ENCODE data around the gene NEAT1. TPM values are rescaled to one million over a fixed set of nuclear protein-coding genes. Genes with fewer than 3 reads are reported as not detected.

NEAT1 gene
- total and polyA plus RNA-seq, 11 donors: 17.0 to 760 (median 507) TPM

GRCh38 chr11:65431451-65432099 lies 9.0 kb downstream of the NEAT1 start:
- no peaks in the 10 kb centered on the region for H3K27me3 ChIP-seq
- ATAC-seq (no peak), DNase-seq (peak in 1 of 5 donors; percentile 13)
- peak overlapping the region in 9 of 12 donors; percentile 2 to 100 (median 99) for H3K27ac ChIP-seq
- intact Hi-C loops (cut with DNase I): no loop called here
- 10 to 23% (median 18%) methylated on average over 4 of the region's 4 CpGs for WGBS, 4 donors
- TF ChIP-seq CTCF (IDR thresholded peaks at IDR 0.05): no peak
- TF ChIP-seq POLR2A (IDR thresholded peaks at IDR 0.05): peak in 1 of 2 donors; percentile 41
- peaks cover 2 to 94% (median 81%) of the 10 kb centered on the region in 9 donors for H3K36me3 ChIP-seq
- peaks cover 0 to 98% (median 88%) of the 10 kb centered on the region in 12 donors for H3K4me1 ChIP-seq
- H3K4me3 ChIP-seq: peak overlapping the region in 9 of 12 donors; percentile 75 to 96 (median 91)
- H3K9me3 ChIP-seq: no peaks in the 10 kb centered on the region

- 32 to 46% (median 41%) methylated on average over 2 of the region's 2 CpGs for WGBS, 4 donors
- TF ChIP-seq POLR2A (IDR thresholded peaks at IDR 0.05): no peak
- no peak for TF ChIP-seq CTCF (IDR thresholded peaks at IDR 0.05)
- H3K4me1 ChIP-seq: peaks cover 0 to 98% (median 88%) of the 10 kb centered on the region in 12 donors
- H3K4me3 ChIP-seq: peak overlapping the region in 9 of 12 donors; percentile 75 to 96 (median 91)
- intact Hi-C loops (cut with DNase I): no loop called here
- H3K27me3 ChIP-seq: no peaks in the 10 kb centered on the region
- no peak for DNase-seq
- peak overlapping the region in 6 of 12 donors; percentile 30 to 100 (median 99) for H3K27ac ChIP-seq
- ATAC-seq: no peak
- no peaks in the 10 kb centered on the region for H3K9me3 ChIP-seq
- peaks cover 2 to 94% (median 79%) of the 10 kb centered on the region in 9 donors for H3K36me3 ChIP-seq
Observed at GRCh38 chr11:65432100-65432650, 9.6 kb downstream of the NEAT1 start.

GRCh38 chr11:65432686-65433582 lies 10.3 kb downstream of the NEAT1 start:
- DNase-seq (no peak), ATAC-seq (no peak)
- TF ChIP-seq POLR2A (IDR thresholded peaks at IDR 0.05) (peak in 1 of 2 donors; percentile 30), CTCF (IDR thresholded peaks at IDR 0.05) (peak in 9 of 12 donors; percentile 8 to 38 (median 18))
- Histone ChIP-seq H3K36me3 (peaks cover 2 to 94% (median 79%) of the 10 kb centered on the region in 9 donors), H3K9me3 (no peaks in the 10 kb centered on the region), H3K27ac (peak overlapping the region in 6 of 12 donors; percentile 6 to 99 (median 58)), H3K4me1 (peaks cover 0 to 98% (median 89%) of the 10 kb centered on the region in 12 donors), H3K4me3 (peak overlapping the region in 8 of 12 donors; percentile 18 to 96 (median 82)), H3K27me3 (no peaks in the 10 kb centered on the region)
- intact Hi-C loops (cut with DNase I): no loop called here
- 55 to 67% (median 63%) methylated on average over 1 of the region's 1 CpG for WGBS, 4 donors
